ENCODE measurements around the gene TMEM121. TPM values are rescaled to one million over a fixed set of nuclear protein-coding genes. Genes with fewer than 3 reads are reported as not detected.

Gene TMEM121
- total and polyA plus RNA-seq, 2 of the 8 experiments (the other 6 are each of a cell fraction or from before 2014, with no cell fraction given) = 1.9 TPM; not detected in 1

- Histone ChIP-seq H3K4me2 (ENCODE audit: insufficient read depth in 1 of 2, low read depth in 2 of 2, low read length in 2 of 2) (no peak overlapping the region), H2BK5ac (ENCODE audit: low read depth, low read length) (no peak overlapping the region), H2BK120ac (replicated peaks; ENCODE audit: low read depth, low read length) (no peak overlapping the region), H3K27ac (ENCODE audit: low read depth, low read length) (no peak overlapping the region), H3K4me1 (replicated peaks in 1 of 4; ENCODE audit: control insufficient read depth in 3 of 4, insufficient read depth in 4 of 4, low read length in 3 of 4) (peaks cover 0 to 3% (median 0%) of the 10 kb centered on the region in 4 experiments; a peak in 2 of 7 replicates), H3K9me3 (ENCODE audit: insufficient read depth in 2 of 2, low read depth in 1 of 2, low read length in 1 of 2) (no peaks in the 10 kb centered on the region), H2AK5ac (ENCODE audit: low read depth, low read length) (no peak overlapping the region), H3K23me2 (ENCODE audit: low read depth, low read length) (no peaks in the 10 kb centered on the region), H4K5ac (ENCODE audit: insufficient read length, low read depth, low read length) (no peak overlapping the region), H3K9ac (replicated peaks in 1 of 4; ENCODE audit: extremely low read depth in 1 of 4, low read depth in 3 of 4, low read length in 3 of 4) (no peak overlapping the region), H4K20me1 (replicated peaks in 1 of 2; ENCODE audit: control insufficient read depth in 1 of 2, insufficient read depth in 2 of 2, low read length in 2 of 2) (peaks cover 0 to 2% of the 10 kb centered on the region in 2 experiments), H4K8ac (ENCODE audit: extremely low read depth, insufficient read depth, low read length) (no peak overlapping the region), H3K27me3 (replicated peaks in 1 of 4; ENCODE audit: control insufficient read depth in 3 of 4, extremely low read depth in 1 of 4, insufficient read depth in 3 of 4, low read length in 3 of 4) (no peaks in the 10 kb centered on the region), H3K36me3 (ENCODE audit: control insufficient read depth in 2 of 4, insufficient read depth in 4 of 4, low read length in 3 of 4) (no peaks in the 10 kb centered on the region), H2BK20ac (ENCODE audit: low read length) (no peak overlapping the region), H3K23ac (ENCODE audit: insufficient read length) (no peak overlapping the region), H3K56ac (replicated peaks; ENCODE audit: insufficient read length, low read depth, low read length) (no peak overlapping the region), H2BK15ac (ENCODE audit: low read length) (no peak overlapping the region), H2BK12ac (ENCODE audit: low read depth, low read length) (no peak overlapping the region), H2AFZ (ENCODE audit: low read length) (no peak overlapping the region), H4K91ac (replicated peaks; ENCODE audit: insufficient read length, low read length) (no peak overlapping the region), H3K4me3 (ENCODE audit: extremely low read depth in 1 of 4, insufficient read depth in 2 of 4, low read depth in 3 of 4, low read length in 4 of 4) (no peak overlapping the region), H3K79me2 (ENCODE audit: control insufficient read depth in 1 of 2, insufficient read depth in 2 of 2, low read length in 2 of 2) (no peaks in the 10 kb centered on the region), H3K4ac (replicated peaks; ENCODE audit: insufficient read length, low read depth, low read length) (no peak overlapping the region), H3K14ac (ENCODE audit: insufficient read length) (no peak overlapping the region), H3K79me1 (ENCODE audit: low read depth, low read length) (no peaks in the 10 kb centered on the region), H3K18ac (ENCODE audit: extremely low read depth, low read length) (no peak overlapping the region)
- 88% methylated on average over 36 of the region's 36 CpGs; no CpG with 5 or more reads in 1 of the 2 experiments for WGBS, 2 experiments (ENCODE audit: extremely low coverage in 1 of 2, insufficient coverage in 1 of 2, insufficient read length in 1 of 2, insufficient replicate concordance in 2 of 2, low coverage in 1 of 2, low lambda C conversion rate in 2 of 2, missing lambda C conversion rate in 1 of 2)
- ChIA-PET CTCF (ENCODE audit: partially characterized antibody) (no interaction called here), POLR2A (ENCODE audit: partially characterized antibody) (no interaction called here)
- FAIRE-seq (no peak), DNase-seq (ENCODE audit: low read depth in 1 of 2, low spot score in 2 of 2) (no peak)
- TF ChIP-seq PHF8 (conservative IDR thresholded peaks at IDR 0.05; ENCODE audit: low read depth, low read length) (no peak), EP300 (IDR thresholded peaks at IDR 0.05; ENCODE audit: borderline replicate concordance in 1 of 2, low read depth in 2 of 2, low read length in 2 of 2) (no peak), JUN (IDR thresholded peaks at IDR 0.05; ENCODE audit: low read depth, low read length) (no peak), SIN3A (conservative IDR thresholded peaks at IDR 0.05 in 1 of 2, IDR thresholded peaks at IDR 0.05 in 1 of 2; ENCODE audit: low read depth in 1 of 2, low read length in 2 of 2) (no peak), NANOG (IDR thresholded peaks at IDR 0.05; ENCODE audit: insufficient read depth, low read depth, low read length, poor library complexity, severe bottlenecking) (no peak)
- TF ChIP-seq, protein P1, sequence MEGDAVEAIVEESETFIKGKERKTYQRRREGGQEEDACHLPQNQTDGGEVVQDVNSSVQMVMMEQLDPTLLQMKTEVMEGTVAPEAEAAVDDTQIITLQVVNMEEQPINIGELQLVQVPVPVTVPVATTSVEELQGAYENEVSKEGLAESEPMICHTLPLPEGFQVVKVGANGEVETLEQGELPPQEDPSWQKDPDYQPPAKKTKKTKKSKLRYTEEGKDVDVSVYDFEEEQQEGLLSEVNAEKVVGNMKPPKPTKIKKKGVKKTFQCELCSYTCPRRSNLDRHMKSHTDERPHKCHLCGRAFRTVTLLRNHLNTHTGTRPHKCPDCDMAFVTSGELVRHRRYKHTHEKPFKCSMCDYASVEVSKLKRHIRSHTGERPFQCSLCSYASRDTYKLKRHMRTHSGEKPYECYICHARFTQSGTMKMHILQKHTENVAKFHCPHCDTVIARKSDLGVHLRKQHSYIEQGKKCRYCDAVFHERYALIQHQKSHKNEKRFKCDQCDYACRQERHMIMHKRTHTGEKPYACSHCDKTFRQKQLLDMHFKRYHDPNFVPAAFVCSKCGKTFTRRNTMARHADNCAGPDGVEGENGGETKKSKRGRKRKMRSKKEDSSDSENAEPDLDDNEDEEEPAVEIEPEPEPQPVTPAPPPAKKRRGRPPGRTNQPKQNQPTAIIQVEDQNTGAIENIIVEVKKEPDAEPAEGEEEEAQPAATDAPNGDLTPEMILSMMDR (IDR thresholded peaks at IDR 0.05; ENCODE audit: control extremely low read depth in 1 of 3, insufficient read depth in 1 of 3, low read depth in 1 of 3, low read length in 3 of 3) = no peak
Observed at GRCh38 chr14:105498430-105499255, 27.7 kb upstream of the TMEM121 start.

Data from H1 (cell line).